GM18870 (cell line): Measurements from ENCODE around the gene KRTAP9-3.
"Not testable (repeated sequence)": the region's sequence is repeated elsewhere in the genome, so short reads cannot be mapped to it uniquely, and the experiment has no call there.

Source experiments
- ATAC-seq: cut with Tn5 transposase; IDR thresholded peaks from one replicate; pipeline ENCODE4 v1.9.1; 2021; ENCODE audit warnings: moderate library complexity; ENCODE audit not compliant: unreplicated experiment

The KRTAP9-3 gene

GRCh38 chr17:41249637-41250240 is 17.5 kb downstream of the KRTAP9-3 start, which contains the start of gene KRTAP9-4:
KRTAP9-4 (plus strand) TSS chr17:41249687; CDS start chr17:41249721, 34 bp downstream.
- not testable (repeated sequence) for ATAC-seq

DNA sequence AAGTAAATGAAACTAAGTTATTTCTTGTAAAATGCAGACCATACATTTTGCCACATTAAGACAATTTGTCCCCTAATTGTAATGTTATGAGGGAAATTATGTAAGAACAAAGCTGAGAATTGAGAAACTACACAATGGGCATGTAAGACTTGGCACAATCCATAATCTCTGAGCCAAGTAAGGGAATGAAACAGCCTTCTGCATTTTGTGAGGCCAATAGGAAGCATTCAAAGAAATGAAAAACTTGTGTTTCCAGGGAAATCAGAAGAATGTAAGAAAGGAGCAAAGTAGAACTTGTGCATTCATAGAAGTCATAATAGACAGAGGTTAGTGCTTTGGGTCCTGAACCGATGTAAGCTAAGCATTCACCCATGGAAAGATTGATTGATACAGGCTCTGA is 19.0 kb downstream of the KRTAP9-3 start:
- ATAC-seq = no peak

DNA sequence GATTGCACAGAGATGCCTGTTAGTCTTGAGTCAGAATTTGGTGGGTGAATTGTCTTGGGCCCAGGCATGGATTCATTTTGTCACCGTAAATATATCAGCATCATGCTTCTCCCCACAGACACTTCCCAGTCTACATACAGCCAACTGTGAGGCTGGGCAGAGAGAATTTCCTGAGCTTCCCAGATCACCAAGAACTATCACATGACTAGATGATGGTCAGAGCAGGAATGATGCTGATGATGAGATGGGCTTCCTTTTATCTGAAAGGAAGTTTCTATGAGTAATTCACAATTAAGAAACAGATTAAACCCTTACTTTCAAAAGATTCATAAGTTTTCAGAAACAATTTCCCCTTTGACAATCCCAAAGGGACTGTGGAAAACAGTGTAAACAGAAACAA is 22.6 kb downstream of the KRTAP9-3 start:
- no peak for ATAC-seq

GRCh38 chr17:41255381-41256290 is 23.4 kb downstream of the KRTAP9-3 start, which contains the start of gene KRTAP9-9:
KRTAP9-9 (plus strand) TSS chr17:41255384.
- ATAC-seq = not testable (repeated sequence)

- ATAC-seq = no peak
Measured at GRCh38 chr17:41256291-41256685, 24.0 kb downstream of the KRTAP9-3 start.

- ATAC-seq = no peak
Measured at GRCh38 chr17:41258406-41258805, 26.2 kb downstream of the KRTAP9-3 start.

DNA sequence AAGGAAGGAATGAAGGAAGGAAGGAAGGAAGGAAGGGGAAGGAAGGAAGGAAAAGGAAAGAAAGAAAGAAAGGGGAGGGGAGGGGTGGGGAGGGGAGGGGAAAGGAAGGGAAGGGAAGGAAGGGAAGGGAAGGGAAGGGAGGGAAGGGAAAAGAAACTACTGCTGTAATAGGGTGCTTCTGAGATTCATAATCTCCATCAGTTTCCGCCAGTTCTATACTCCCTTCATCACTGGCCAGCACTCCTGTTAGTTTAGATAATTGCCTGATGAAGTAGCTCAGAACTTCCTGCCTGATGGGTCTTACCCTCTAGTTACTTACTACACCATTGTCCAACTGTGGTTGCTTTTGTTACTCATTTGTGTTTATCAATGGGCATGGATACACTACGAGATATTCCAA is 31.0 kb downstream of the KRTAP9-3 start:
- no peak for ATAC-seq

GRCh38 chr17:41264599-41264998 is 32.4 kb downstream of the KRTAP9-3 start:
- ATAC-seq = no peak

DNA sequence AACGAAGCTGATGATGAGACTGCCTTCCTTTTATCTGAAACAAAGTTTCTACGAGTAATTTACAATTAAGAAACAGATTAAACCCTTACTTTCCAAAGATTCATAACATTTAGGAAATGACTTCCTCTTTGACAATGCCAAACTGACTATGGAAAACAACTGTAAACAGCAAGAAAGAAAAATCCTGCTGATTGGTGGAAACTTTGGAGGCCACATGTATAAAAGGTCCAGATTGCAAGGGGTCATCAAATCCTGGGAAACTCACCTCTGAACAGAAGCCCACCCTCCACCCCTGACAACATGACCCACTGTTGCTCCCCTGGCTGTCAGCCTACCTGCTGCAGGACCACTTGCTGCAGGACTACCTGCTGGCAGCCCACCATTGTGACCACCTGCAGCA is 32.8 kb downstream of the KRTAP9-3 start, which contains the start of gene KRTAP9-6:
Gene KRTAP9-6 (plus strand): TSS at position 301 of the 400 bp plus-strand sequence. CDS start 0 bp downstream, at position 301.
- ATAC-seq = no peak

- no peak for ATAC-seq
Measured at GRCh38 chr17:41267711-41268110, 35.5 kb downstream of the KRTAP9-3 start.

DNA sequence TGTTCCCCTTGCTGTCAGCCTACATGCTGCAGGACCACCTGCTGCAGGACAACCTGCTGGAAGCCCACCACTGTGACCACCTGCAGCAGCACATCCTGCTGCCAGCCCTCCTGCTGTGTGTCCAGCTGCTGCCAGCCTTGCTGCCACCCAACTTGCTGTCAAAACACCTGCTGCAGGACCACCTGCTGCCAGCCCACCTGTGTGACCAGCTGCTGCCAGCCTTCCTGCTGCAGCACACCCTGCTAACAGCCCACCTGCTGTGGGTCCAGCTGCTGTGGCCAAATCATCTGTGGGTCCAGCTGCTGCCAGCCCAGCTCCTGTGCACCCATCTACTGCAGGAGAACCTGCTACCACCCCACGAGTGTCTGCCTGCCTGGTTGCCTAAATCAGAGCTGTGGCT is 39.1 kb downstream of the KRTAP9-3 start:
- ATAC-seq = not testable (repeated sequence)

DNA sequence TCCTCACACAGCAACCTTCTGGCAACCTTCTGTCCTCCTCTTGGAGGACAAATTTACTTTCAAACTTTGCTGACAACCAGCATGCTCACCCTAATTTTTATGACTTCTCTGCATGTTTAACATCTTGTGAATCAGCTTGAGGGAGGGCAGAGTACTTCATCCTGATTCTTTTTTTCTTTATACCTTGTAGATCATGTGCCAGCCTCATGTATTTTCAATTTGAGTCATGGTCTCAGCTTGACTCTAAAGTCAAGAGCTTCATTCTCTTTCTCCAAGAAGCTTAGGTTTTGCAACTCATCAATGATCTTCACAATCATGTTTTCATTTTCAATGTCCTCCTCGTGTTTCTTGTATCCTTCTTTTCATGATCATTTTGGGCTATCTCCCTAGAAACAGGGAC is 39.6 kb downstream of the KRTAP9-3 start:
- ATAC-seq = no peak

DNA sequence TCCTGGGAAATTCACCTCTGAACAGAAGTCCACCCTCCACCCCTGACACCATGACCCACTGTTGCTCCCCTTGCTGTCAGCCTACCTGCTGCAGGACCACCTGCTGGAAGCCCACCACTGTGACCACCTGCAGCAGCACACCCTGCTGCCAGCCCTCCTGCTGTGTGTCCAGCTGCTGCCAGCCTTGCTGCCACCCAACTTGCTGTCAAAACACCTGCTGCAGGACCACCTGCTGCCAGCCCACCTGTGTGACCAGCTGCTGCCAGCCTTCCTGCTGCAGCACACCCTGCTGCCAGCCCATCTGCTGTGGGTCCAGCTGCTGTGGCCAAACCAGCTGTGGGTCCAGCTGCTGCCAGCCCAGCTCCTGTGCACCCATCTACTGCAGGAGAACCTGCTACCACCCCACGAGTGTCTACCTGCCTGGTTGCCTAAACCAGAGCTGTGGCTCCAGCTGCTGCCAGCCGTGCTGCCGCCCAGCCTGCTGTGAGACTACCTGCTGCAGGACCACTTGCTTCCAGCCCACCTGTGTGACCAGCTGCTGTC is 43.5 kb downstream of the KRTAP9-3 start, which contains the start of gene KRTAP9-7:
Gene KRTAP9-7 (plus strand): TSS at position 51 of the 543 bp plus-strand sequence. CDS start 0 bp downstream, at position 51.
- ATAC-seq = not testable (repeated sequence)

DNA sequence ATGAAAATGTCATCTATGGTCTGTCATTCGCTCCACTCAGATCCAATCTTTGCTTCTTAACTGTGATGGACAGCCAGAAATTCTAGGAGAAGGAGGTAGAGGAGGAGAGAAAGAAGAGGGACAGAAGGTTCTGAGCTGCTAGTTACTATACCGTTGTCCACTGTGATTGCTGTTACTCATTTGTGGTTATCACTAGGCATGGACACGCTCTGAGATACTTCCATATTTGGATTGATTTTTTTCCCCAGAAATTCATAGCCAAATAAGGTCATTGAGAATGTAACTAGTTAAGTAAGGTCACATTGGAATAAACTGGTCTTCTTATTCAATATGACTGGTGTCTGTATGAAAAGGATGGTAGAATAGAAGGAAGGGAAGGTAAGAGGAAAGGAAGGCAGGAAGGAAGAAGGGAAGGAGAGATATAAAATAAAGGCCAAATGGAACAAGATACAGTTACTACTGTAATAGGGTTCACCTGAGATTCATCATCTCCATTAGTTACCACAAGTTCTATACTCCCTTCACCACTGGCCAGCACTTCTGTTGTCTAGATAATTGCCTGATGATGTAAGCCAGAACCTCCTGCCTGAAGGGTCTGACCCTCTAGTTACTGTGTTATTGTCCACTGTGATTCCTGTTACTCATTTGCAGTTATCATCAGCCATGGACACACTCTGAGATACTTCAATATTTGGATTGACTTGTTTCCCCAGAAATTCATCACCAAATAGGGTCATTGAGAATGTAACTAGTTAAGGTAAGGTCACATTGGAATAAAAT is 46.1 kb downstream of the KRTAP9-3 start:
- ATAC-seq = no peak
